Stimulated activated CD4-positive, alpha-beta T cell treated with anti-CD3 and anti-CD28 coated beads, Interleukin-15, amount 100 ng/mL, for 1 hour (primary cell): ENCODE results near the gene CRISP2.
"Not testable (repeated sequence)": the region's sequence is repeated elsewhere in the genome, so short reads cannot be mapped to it uniquely, and the experiment has no call there.

Experiments
- DNase-seq, 2 donors: peaks; one replicate each; pipeline ENCODE4 v3.0.0-alpha.2; 2020; ENCODE audit warnings: low read depth in 1 of 2, low spot score in 1 of 2

The CRISP2 gene, protein sequence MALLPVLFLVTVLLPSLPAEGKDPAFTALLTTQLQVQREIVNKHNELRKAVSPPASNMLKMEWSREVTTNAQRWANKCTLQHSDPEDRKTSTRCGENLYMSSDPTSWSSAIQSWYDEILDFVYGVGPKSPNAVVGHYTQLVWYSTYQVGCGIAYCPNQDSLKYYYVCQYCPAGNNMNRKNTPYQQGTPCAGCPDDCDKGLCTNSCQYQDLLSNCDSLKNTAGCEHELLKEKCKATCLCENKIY

DNA sequence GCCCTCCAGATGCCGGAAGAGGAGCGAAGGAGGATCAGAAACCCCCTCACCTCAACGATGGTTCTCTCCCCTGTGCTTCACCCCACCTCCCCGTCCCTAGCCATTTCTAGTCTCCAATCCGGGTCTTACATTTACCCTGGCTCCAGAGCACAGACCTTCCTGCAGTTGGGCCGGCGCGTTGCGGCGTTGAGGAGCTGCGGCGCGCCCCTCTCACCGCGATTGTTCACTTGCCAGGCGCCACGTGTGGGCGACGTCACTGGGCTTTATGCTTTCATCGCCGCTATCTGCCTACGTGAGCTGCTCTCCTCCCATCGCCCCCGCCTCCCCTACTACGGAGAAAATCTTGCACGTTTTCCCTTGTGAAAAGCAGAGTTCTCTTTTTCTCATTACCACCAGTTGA lies at the start of gene CRISP2:
Gene CRISP2, minus strand, starts transcription at position 198 of the 400 bp plus-strand sequence. CDS start 4,347 bp downstream, outside the sequence.
- no peak for DNase-seq

DNA sequence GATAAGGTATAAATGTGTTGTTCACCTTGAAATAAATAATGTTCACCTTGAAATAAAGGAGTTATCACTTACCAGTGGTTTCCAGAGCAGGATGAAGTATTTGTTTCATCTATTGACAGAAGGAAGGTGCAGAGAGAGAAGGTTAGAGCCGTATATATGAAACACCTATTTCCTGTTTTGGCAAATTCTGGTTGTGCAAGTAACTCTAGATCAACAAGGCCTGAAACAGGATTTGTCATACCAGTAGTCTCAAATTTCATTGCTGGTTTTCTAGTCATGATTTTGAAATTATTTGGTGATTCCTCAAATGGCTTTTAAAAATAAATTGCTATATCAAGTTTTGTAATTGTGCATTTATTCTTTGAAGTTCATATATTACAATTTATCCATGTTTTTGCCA lies 30.9 kb upstream of the CRISP2 start, which contains the start of gene CRISP3:
Gene CRISP3, minus strand, starts transcription at position 130 of the 400 bp plus-strand sequence. Its CDS starts 21 bp downstream, at position 109.
- DNase-seq, result no peak

DNA sequence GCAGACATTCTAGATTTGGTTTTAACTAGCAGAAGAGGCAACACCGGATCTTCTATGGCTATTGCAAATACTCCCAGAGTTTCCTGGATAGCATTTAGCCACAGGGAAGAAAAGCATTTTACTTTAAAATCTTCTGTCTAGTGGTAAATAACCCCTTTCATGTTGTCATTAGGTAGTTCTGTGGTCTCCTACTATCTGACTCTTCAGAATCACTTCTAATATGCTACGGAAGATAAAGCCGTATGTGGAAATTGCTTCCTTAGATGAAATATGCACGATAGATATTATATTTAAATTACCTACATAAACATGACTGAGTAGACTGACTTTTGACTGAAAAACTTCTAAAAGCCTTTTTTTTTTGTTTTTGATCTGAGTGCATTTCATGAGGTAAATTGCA lies 30.1 kb upstream of the CRISP2 start:
- DNase-seq, result no peak

DNA sequence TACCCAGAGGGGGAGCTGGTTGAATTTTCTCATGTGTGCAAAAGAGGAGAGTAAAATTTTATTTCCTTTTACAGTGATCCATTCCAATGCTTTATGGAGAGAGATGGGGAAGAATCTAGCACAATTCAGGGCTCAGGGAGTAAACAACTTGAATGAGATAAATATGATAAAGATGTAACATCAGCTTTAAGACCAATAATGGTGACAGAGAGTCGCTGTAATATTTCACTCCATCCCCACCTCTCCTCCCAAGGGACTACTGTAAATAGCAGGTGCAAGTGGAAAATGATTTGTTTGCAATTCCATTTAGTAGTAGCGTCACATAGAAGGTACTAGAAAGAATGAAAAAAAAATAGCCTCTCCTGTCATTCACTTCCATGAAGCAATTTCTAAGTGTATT lies 26.1 kb upstream of the CRISP2 start:
- DNase-seq, result no peak

DNA sequence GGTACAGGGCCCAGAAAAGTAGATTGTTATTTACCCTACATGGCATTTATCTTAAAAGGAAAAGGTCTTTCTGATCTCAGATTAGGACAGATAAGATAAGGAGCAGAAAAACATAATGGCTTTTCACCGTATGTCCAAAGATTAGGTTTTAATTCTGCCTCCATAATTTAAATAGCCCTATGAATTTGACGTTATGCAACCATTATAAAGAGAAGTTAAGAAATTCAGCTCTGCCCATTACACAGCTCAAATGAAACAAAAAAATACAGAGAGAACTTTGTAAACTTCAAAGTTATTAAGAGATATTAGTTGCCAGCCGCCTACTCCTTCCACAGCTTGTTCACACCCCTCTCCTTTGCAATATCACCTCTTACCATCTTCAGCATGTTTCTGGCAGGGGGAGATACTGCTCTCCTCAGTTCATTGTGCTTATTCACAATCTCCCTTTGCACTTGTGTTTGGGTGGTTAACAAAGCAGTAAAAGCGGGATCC lies 22.7 kb upstream of the CRISP2 start:
- DNase-seq, result no peak

DNA sequence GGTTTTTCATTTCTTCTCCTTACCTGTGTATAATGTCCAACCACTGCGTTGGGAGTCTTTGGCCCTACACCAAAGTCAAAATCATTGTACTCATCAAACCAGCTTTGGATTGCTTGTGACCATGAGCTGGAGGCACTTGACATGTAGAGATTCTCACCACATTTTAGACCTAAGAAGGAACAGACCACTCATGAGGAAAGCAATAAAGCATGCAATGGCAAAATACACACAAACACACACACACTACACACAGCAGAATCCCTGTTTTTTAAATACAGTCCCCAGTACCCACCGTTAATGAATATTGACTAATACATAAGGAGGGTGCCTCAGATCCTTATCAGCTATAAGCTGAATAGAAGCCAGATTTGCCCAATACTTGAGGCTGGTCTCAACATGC lies 20.3 kb upstream of the CRISP2 start:
- no peak for DNase-seq

DNA sequence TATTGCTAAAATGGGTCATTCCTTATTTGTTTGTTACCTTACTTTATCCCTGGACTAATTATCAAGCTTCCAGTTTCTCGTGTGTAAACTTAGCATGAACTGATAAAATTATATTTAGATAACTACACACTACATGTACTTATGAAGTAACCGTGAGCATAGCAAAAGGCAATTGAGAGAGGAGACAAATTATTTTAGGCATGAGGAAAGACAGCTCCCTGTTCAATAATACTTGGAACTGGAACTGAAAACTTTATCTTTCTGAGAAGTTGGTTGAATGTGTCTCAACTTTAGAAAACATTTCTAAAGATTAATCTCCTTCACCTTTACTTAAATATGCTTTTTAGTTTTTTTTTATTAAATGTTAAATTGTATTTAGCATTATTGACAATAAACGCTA lies 19.4 kb upstream of the CRISP2 start:
- no peak for DNase-seq

DNA sequence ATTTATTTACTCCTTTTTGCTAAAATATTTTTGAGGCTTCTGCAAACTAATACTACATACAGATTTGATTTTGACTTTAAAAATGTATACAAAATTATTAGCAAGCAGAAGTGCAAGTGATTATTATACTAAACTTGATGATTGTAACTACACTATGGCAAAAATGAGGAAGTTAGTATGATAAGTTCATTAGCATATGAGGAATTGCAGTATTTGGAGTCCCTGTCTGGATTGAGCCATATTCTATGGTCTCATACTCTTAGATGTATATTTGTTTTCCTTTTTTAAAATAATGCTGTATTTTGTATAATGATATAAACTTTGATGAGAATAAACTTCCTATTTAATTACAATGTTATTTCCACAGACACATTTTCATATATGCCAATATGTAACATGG lies 16.9 kb upstream of the CRISP2 start:
- DNase-seq, result no peak

DNA sequence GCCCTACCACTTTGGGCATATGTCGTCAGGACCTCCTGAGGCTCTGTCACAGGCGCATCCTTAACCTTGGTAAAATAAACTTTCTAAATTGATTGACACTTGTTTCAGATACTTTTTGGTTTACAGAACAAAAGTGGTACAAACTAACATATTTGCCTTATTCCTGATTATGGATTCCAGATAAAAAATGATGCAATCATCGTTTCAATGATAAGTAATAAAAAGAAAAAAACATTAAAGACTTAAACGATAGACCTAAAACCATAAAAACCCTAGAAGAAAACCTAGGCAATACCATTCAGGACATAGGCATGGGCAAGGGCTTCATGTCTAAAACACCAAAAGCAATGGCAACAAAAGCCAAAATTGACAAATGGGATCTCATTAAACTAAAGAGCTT lies 10.6 kb upstream of the CRISP2 start:
- DNase-seq, result not testable (repeated sequence)

DNA sequence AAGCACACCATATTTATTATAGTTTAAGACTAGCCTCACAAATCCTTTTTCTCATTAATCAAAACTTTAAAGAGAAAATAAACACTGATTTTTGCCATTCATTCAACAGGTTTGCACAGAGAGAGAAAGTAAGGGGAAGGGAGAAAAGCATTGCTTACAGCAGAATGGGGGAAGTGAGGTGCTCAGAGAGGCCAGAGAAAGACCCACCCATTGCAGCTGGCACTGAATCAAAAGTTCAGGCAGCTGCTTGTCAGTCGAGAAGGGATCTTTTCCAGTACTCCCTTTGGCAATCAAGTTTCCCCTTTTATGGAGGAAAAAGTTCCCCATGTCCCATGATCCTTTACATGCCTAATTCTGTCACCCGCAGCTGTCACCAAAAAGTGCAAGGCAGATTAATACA lies 8.0 kb upstream of the CRISP2 start:
- DNase-seq, result no peak

DNA sequence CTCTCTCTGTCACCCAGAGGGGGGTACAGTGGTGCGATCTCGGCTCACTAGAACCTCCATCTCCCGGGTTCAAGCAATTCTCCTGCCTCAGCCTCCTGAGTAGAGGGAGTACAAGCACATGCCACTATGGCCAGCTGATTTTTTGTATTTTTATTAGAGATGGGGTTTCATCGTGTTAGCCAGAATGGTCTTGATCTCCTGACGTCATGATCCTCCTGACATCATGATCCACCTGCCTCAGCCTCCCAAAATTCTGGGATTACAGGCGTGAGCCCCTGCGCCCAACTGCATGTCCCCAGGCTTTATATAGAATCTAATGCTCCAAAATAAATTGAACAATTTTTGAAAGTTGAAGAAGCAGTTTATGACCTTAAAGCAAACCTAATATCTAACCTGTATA lies 7.0 kb upstream of the CRISP2 start:
- DNase-seq, result no peak

DNA sequence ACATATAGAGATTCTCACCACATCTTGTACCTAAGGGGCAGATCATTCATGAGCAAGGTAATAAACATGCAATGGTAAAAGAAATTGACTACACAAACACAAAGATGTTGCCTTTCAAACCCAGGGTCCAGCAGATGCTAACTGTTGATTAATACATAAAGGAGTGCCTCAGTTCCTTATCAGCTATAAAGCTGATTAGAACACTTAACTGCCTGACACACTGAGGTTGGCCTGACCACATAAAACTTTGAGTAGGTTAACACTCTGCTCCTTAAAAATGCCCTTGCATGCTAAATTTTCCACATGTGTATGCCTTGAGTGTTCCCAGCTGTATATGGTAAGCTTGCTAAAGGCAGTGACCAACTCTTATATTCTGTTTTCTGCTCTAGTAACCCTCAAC lies 14.9 kb downstream of the CRISP2 start:
- no peak for DNase-seq

DNA sequence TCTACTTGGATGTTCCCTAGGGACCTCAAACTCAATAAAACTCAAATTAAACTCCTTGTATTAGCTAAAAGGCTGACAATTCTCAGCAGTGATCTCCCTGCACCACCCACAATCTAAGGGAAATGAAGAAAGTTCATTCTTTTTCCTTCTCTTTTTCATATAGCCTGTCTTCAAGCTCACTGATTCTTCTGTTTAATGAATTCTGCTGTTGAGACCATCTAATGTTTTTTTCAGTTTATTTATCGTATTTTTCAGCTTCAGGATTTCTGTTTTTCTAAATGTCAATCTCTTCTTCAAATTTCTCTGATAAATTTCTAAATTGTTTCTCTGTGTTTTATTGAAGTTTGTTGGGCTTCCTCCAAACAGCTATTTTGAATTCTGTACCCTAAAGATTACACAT lies 19.8 kb downstream of the CRISP2 start:
- DNase-seq, result no peak

DNA sequence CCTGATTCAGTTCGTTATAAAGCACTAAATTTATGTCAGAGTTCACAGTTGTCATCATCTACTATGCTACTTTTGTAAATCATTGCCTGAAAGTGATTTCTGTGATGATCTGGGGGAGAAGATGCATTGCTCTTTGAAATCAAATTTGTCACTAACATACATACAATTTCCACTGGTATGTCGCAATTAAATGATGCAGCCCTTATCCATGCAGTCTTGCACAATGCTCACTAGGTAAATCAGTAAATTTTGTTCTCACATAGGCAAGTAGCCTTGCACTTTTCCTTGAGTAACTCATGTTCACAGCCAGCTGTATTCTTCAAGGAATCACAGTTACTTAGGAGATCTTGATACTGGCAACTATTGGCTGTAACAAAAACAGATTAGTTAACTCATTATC lies 20.8 kb downstream of the CRISP2 start:
- no peak for DNase-seq

DNA sequence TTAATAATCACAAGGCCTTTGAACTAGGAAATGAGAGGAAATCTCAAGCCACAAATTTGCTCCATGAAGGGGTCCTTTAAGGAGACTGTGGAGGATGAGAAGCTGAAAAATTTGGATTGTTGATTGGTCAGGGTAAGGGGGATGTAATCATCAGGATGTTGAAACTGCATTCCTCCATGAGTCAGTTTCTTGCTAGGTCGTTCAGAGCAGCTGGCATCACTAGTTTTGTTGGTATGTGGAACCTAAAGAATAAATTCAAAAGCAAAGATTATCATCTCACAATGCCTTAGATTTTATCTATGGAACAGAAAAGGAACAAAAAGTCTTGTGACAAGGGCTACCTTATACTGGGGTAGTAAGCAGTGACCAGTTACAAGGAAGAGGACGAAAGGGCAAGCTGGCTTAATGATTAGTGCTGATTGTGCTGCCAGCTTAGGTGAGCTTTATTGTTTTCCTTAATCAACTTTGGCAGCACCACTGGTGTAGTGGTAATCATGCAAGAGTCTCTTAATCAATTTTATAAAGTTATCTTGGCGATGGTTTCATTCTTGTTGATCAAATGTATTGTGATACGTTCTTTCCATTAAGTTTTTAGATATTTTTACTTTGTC lies 36.6 kb downstream of the CRISP2 start:
- DNase-seq, result no peak

DNA sequence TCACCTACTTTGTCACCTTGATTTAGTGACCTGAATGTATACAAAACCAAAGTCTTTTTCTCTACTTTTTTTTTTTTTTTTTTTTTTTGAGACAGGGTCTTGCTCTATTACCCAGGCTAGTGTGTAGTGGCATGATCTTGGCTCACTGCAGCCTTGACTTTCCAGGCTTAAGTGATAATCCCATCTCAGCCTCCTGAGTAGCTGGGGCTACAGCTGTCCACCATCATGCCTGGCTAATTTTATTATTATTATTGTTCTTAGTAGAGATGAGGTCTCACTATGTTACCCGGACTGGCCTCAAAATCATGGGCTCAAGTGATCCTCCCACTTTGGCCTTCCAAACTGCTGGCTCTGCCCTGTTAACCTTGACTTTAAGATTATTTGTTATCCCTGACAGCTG lies 37.5 kb downstream of the CRISP2 start:
- DNase-seq, result no peak

DNA sequence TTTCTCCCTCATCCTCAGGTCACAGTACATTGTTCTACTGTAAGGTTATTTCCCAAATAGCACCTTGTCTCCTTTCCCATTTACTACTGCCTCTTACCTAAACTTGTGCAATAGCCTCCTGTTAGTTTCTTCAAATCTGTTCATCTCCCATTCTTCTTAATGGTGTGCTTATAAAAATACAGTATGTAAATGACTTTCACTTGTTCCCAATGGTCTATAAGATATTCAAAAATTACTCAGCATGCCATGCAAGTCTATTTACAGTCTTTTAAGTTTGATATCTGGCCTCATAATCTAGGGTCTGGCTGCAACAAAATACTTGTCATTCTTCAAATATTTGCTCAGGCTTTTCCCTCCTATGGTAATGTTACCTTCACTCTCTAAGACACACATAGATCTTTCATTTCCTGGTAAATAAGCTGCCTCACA lies 45.2 kb downstream of the CRISP2 start:
- no peak for DNase-seq

DNA sequence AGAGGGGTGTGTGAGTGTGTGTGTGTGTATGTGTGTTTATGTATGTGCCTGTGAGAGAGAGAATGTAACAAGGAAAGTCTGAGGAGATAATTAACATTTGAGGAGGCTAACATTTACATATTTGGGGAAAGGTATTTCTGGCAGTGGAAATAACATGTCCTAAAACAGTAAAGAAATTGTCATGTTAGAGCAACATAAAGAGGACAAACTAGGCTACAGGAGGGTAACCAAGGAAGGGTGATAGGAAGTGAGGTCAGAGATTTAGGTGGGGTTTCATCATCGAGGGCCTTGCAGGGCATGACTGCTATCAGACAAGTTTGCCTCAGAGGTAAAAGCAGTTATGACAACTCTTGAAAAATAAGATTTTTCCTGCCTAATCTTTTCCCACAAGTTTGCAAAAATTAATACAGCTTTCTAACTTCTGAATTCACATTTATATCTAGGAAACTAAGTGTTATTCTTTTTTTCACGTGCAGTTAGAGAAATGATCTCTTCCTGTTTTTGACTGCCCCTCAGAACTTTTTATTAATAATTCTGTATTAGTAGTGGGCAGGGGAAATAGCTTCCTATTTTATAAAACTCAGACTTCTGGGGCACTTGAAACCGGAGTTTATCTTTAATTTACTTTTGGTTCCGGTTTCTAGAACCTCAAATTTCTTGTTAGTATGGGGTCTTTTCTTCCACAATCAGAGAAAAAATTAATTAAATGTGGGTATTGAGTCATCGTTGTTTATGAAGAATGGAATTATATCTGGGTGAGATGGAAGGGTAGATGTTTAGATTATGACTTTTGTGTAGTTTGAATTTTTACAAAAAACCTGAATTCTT lies 46.2 kb downstream of the CRISP2 start:
- no peak for DNase-seq

DNA sequence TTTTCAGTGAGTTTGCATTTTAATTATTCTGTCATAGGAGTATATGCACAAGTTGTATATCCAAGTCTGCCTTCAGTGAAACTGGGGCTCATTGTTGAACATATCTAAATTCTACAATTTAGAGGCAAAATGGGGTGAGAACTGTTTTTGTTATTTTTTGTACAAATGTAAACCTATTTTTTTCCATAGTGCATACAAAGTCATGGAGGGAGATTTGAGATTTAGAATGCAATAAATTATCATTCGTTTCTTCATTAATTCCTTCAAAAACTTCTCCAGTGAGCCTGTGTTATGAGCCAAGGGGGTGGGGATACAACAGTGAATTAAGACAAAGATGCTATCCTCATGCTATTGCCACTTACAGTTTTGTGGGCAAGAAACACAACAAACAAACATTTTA lies 46.9 kb downstream of the CRISP2 start:
- no peak for DNase-seq

DNA sequence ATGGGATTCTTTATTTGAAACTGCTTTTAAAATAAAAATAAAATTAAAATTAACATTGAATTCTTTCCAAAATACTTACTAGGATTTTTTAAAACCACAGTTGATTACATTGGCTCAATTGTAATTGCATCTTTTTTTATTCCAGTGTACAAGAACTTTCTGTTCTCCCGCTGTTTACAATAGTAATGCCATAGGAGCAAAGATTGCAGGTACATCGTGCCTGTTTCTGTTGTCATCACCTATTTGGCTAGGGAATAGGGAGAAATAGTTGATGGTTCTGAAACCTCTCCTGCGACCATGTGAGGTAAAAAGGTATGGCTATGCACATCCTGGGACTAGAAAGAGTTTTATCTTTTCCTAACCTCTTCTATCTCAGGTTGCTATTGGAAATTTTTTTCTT lies 48.5 kb downstream of the CRISP2 start:
- no peak for DNase-seq

DNA sequence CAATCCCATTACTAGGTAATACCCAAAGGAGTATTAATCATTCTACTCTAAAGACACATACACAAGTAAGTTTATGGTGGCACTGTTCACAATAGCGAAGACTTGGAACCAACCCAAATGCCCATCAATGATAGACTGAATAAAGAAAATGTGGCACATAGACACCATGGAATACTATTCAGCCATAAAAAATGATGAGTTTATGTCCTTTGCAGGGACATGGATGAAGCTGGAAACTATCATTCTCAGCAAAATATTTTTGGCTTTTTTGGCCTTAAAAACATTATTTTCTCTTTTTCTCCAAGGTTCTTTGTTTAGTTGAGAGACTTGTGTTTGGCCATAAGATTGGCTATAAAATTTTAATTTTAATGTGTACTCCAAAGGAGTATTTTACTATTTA lies 49.3 kb downstream of the CRISP2 start:
- not testable (repeated sequence) for DNase-seq

DNA sequence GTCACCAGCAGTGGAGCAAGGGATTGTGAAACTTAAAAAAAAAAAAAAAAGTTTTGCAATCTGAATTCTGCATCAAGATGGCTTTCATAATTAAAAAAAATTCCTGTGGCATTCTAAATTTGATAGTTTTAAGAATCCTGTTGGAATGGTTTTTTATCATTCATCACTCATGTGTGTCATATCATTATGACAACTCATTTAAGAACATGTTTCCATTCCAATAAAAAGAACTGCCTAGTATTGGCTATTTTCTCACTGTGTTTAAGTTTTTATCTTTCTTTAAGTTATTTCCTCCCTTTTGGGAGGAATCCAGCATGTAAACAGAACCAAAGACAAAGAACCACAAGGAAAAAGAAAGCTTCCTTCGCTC lies 50.5 kb downstream of the CRISP2 start:
- no peak for DNase-seq
